ENCODE measurements around the gene PAIP2. TPM values are rescaled to one million over a fixed set of nuclear protein-coding genes. Genes with fewer than 3 reads are reported as not detected.

PAIP2 gene
- total and polyA plus RNA-seq, 8 donors = 66.8 to 171 (median 137) TPM

DNA sequence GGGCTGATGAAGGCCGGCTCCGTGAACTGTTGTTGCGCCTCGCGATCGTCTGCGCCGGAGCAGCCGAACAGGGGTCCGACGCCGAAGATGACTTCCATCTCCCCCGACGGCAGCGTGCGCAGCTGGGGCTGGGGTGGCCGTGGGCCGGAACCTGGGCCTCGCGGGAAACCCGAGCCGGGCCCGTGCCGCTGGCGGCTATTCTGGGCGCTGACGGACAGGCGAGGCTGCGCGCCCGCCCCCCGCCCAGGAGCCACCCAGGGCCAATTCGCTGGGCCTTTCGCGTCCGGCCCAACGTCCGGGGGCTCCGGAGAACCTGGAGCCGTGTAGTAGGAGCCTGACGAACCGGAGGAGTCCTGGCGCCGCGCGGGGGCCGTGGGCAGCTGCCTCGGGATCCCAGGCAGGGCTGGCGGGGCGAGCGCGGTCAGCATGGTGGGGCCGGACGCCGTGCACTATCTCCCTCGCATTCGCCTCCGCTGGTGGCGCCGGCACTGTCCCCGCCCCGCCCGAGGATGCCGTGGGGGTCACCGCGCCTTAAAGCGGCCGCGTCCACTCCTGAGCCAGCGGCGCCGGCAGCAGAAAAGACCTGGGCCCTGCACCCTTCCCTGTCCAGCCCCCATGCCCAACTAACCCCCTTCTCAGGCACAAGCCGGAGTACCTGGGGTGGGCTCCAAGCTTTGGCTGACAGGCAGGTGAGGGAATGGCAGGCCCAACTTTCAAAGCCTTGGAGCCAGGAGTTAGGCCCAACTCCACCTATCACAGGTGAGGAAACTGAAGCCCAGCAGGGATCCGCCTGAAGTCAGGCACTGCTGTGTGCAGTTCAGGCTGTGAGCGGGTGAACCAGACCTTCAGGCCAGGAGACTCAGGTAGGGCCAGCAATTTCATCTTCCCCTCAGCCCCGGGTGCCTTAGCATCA, 53.3 kb downstream of the PAIP2 start, which contains the start of gene PROB1:
TSS of gene PROB1 (minus strand) at position 451 of the 913 bp plus-strand sequence. CDS start at position 428, 23 bp downstream.
- Histone ChIP-seq H3K4me3 (peak within 1 kb of the TSS; percentile 35 to 67), H3K27ac (peak within 1 kb of the TSS in 1 of 2 donors; percentile 23), H3K27me3 (peaks cover 16 to 42% of the 10 kb centered on the region in 2 donors), H3K4me1 (peaks cover 15 to 40% of the 10 kb centered on the region in 2 donors), H3K9me3 (no peaks in the 10 kb centered on the region), H3K36me3 (no peaks in the 10 kb centered on the region)
- intact Hi-C loops (cut with DNase I) = no loop called here
- ATAC-seq (peak; percentile 8), DNase-seq (peak in 1 of 4 donors; percentile 10)
- TF ChIP-seq, protein P1, sequence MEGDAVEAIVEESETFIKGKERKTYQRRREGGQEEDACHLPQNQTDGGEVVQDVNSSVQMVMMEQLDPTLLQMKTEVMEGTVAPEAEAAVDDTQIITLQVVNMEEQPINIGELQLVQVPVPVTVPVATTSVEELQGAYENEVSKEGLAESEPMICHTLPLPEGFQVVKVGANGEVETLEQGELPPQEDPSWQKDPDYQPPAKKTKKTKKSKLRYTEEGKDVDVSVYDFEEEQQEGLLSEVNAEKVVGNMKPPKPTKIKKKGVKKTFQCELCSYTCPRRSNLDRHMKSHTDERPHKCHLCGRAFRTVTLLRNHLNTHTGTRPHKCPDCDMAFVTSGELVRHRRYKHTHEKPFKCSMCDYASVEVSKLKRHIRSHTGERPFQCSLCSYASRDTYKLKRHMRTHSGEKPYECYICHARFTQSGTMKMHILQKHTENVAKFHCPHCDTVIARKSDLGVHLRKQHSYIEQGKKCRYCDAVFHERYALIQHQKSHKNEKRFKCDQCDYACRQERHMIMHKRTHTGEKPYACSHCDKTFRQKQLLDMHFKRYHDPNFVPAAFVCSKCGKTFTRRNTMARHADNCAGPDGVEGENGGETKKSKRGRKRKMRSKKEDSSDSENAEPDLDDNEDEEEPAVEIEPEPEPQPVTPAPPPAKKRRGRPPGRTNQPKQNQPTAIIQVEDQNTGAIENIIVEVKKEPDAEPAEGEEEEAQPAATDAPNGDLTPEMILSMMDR (IDR thresholded peaks at IDR 0.05) = no peak

DNA sequence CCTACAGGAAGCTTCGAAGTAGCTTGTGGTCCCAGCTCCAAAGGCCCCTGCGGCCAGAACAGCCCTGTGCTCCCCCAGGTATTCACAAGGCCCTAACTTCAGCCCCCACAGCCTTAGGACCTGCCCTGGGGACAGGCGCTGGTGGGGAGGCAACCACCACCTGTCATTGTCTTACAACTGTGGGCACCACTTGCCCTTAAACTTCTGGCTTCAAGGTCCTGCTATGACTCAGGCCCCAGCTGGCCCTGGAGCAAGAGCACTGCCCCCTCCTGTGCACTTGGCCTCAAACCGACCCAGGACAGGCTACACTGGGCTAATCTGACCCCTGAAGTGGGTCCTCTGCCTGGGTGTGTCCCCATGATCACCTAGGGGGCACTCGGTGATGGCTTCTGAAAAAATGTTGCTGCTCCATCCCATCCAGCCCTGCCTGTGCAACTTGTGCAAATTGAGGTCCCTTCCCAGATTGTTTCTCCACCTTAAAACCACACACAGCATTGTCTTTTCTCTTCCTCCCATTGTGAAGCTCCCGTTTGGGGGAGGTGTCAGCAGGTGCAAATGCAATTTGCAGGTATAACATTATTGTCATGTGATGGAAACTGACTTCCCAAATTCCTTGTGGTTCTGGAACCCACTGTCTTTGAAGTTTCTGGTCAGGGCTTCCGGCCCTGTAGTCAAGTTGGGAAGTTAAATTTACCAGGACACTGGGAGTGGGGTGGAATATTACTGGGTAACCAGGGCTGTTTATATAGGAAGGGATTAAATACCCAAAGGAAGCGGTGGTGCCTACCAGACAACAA, 54.4 kb downstream of the PAIP2 start:
- no peaks in the 10 kb centered on the region for H3K9me3 ChIP-seq
- DNase-seq (no peak), ATAC-seq (no peak)
- no peak overlapping the region for H3K4me3 ChIP-seq
- peaks cover 16 to 42% of the 10 kb centered on the region in 2 donors for H3K27me3 ChIP-seq
- H3K36me3 ChIP-seq = no peaks in the 10 kb centered on the region
- H3K27ac ChIP-seq = no peak overlapping the region
- intact Hi-C loops (cut with DNase I) = no loop called here
- H3K4me1 ChIP-seq = peaks cover 15 to 40% of the 10 kb centered on the region in 2 donors
- TF ChIP-seq, protein P1 (IDR thresholded peaks at IDR 0.05) = no peak

DNA sequence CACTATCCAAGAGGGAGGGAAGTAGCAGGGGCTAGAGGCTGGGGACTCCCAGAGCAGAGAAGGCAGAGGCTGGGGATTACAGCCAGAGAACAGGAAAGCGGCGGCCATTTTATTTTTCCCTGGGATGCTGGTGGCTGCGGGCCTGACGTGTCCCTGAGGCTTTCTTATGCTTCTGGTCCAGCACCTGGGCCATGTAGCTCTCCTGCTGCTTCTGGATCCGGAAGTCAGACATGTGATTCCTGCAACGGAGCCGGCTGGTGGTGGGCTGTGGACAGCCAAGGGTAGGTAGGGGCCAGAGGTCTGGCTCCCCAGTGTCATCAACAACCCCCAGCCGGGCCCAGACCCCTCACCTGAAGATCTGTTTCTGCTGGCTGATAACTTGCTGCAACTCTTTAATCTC, 55.0 kb downstream of the PAIP2 start:
- peaks cover 15 to 34% of the 10 kb centered on the region in 2 donors for H3K4me1 ChIP-seq
- intact Hi-C loops (cut with DNase I) = no loop called here

DNA sequence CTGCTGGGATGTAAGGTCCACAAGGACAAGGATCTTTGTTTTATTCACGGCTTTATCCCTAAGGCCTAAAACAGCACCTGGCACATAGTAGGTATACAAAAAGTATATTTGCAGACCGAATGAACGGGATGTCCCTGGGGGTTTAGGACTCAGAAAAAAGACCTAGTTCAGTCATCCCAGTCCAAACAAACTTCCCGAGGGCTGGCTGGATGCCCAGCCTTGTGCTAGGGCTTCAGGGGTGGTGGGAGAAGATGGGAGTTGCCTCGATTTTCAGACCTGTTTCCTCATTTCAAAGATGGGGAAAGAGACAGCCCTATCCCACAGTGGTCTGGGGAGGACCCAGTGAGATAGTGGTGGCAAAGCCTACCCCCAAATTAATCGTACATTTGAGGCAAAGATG, 56.3 kb downstream of the PAIP2 start:
- no peaks in the 10 kb centered on the region for H3K9me3 ChIP-seq
- H3K27ac ChIP-seq = no peak overlapping the region
- DNase-seq (no peak), ATAC-seq (no peak)
- H3K36me3 ChIP-seq = peaks cover 0 to 6% of the 10 kb centered on the region in 2 donors
- peaks cover 9 to 22% of the 10 kb centered on the region in 2 donors for H3K4me1 ChIP-seq
- peaks cover 16 to 28% of the 10 kb centered on the region in 2 donors for H3K27me3 ChIP-seq
- TF ChIP-seq, protein P1 (IDR thresholded peaks at IDR 0.05) = no peak
- H3K4me3 ChIP-seq = no peak overlapping the region
- intact Hi-C loops (cut with DNase I) = no loop called here

More for the DNA sequence above, 55.0 kb downstream of the PAIP2 start:
- Histone ChIP-seq H3K27ac (no peak overlapping the region), H3K4me3 (no peak overlapping the region), H3K9me3 (no peaks in the 10 kb centered on the region), H3K36me3 (peaks cover 0 to 6% of the 10 kb centered on the region in 2 donors), H3K27me3 (peaks cover 16 to 41% of the 10 kb centered on the region in 2 donors)
- ATAC-seq = no peak
- TF ChIP-seq, protein P1 (IDR thresholded peaks at IDR 0.05) = no peak
- no peak for DNase-seq
